GM18498 (cell line): Measurements from ENCODE around the gene C6orf132.
"Not testable (repeated sequence)": the region's sequence is repeated elsewhere in the genome, so short reads cannot be mapped to it uniquely, and the experiment has no call there.

Source experiments
- ATAC-seq: cut with Tn5 transposase; IDR thresholded peaks from one replicate; pipeline ENCODE4 v1.9.1; 2021; ENCODE audit warnings: mild to moderate bottlenecking, moderate library complexity; ENCODE audit not compliant: unreplicated experiment

Gene C6orf132, protein sequence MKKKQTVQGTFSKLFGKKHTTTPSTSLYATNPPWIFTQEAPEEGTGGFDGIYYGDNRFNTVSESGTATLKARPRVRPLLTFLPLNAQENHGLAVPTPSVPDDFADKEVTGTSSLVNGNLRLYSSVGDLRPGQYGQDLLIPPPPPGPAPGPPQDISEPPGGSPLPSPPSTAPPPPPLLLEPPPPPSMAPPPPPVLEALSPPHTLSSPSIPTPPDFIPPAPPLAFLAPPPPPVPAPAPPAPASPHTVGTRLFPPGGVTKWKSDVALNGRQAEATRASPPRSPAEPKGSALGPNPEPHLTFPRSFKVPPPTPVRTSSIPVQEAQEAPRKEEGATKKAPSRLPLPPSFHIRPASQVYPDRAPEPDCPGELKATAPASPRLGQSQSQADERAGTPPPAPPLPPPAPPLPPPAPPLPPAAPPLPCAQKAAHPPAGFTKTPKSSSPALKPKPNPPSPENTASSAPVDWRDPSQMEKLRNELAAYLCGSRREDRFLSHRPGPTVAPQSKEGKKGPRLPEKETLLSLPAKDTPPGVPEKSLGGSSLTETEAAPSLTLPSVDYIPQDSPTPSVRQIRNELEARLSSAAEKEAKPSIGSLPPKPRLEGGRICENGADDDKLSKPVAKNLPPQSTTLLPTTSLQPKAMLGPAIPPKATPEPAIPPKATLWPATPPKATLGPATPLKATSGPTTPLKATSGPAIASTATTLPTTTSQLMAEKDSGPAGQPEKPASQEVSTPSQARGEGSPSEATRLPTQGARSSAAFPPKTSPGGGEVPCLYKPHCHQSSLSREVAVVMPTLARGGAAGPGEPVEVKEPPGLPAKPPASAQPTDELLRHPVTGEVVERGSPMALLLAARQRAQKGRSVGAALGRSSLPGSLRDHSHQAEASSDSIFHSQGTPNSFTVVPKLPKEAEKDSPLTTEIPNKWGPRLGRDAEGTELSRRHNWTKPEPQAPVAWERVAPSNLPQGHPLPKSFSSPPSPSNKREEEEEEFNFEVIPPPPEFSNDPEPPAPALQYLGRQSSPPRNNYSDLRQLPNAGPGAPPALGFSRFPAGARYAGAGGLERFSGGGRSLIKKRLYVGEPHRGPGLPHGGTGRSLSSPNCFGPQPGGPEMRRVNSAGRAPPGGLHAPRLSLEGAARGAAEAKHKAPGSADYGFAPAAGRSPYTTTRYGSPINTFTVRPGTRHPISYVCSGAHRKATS

DNA sequence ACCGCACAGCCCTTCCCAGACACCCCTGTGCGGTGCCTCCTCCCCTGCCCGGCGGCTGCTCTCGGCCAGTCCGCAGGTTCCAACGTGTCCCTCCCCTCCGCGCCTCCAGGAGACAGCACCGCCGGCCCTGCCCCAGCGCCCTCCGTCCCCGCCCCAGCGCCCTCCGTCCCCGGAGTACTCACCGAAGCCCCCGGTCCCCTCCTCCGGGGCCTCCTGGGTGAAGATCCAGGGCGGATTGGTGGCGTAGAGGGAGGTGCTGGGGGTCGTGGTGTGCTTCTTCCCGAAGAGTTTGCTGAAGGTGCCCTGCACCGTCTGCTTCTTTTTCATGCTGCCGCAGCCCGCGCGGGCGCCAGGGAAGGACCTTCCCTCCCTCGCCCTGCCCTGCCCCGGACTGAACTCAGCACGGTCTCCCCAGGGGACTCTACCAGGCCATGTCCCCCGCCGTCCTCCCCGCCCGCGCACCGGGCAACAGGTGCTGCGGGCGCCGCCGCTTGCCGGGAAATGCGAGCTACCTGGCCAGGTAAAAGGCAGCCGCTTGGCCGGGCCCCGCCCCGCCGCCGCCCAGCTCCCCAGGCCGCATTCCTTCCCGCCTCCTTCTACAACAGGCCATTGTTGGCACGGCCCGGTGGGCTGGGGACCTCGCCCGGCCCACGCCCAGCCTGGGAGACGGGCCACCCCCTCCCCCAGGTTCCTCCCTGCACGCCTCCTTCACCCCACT lies at the start of gene C6orf132:
Gene C6orf132, minus strand, starts transcription at position 503 of the 718 bp plus-strand sequence. Its CDS starts 176 bp downstream, at position 327.
- no peak for ATAC-seq

DNA sequence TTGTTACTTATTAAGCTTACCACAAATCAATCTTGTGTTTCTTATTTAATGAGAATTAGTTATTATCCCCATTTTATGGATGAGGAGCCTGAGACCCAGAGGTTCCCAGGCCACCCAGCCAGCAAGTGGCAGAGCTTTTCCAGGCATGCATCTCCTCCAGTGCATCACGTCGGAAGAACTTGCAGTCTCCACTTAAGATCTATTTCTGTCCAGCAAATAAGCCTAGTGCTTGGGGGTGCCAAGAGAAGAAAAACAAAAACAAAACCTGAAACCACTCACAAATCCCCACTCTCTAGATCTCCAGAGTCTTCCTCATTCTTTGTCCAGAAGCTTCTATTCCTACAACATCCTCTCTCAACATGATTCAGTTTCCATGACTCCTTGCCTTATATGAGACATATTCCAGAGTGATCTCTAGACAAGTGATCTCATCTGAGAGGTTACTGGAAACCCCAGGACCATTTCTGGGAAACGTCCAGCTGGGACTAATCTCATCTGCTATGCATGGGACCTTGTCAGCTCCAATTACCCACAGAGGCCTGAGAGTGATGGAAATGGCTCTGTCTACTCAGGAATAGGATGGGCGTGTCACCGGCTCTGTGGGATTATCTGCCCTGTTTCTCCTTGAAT lies 48.2 kb upstream of the C6orf132 start:
- no peak for ATAC-seq

DNA sequence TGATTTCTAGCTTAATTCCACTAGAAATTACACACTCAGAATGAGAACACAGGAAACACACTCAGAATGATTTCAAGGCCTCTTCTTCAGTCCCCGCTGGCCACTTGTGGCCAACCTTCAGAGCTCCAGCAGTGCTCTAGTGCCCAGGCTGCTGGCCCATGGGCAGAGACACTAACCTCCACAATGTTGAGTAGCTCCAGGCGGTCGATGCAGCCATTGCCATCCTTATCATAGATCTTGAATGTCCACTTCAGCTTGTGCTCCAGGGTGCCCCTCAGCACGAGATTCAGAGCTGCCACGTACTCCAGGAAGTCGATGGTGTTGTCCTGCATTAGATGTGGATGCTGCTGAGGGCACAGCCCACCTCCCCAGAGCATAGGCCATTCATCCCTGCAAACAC lies 46.0 kb upstream of the C6orf132 start:
- ATAC-seq: no peak

DNA sequence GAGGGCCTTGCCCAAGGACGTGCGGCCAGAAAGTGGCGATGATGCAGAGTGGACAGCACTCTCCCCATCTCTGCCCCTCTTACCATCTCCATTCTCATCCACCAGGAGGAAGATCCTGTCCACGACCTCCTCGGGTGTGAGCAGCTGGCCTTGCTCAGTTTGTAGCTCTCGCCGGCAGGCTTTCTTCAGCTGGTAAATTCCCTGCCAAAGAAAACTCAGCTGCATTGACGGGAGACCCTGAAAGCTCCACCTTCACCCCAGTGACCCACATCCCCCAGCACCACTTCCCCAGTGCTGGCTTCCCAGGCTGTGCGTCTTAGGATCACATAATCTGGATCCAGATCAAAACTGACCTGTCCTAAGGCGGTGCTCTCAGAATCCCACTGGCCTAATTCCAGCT lies 43.2 kb upstream of the C6orf132 start:
- no peak for ATAC-seq

DNA sequence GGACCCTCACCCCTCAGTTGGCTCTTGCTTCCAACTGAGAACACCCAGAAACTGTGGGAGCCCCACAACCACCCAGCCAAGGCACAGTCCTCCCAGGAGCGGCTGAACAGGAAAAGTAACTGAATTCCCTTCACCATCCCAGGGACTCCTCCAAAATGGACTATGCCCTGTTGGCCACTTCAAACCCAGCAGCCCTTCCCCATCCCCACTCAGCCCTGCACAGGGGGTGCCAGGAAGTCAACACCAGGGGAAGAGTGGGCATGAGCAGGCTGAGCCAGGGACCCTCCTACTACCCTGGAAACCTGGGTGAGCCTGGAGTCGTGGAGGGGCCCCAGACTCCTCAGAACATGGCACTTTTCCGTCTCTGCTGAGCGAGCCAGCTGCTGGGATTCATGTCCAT lies 42.1 kb upstream of the C6orf132 start:
- no peak for ATAC-seq

DNA sequence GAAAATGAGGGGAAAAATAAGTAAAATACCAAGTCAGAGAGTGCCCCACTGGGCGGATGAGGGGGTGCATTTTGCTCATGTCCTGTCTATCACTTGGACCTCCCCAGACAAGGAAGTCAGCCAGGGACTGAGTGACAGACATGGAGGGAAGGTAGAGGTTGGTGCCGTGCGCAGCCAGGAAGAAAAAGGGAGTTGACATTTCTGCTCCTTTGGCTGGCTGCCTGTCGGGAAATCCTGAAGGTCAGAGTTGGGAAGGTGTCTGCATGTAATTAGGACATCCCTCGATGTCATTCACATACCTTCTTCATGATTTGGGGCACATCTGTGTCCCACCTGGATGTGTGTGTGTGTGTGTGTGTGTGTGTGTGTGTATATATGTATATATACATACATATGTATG lies 39.7 kb upstream of the C6orf132 start:
- ATAC-seq: no peak

DNA sequence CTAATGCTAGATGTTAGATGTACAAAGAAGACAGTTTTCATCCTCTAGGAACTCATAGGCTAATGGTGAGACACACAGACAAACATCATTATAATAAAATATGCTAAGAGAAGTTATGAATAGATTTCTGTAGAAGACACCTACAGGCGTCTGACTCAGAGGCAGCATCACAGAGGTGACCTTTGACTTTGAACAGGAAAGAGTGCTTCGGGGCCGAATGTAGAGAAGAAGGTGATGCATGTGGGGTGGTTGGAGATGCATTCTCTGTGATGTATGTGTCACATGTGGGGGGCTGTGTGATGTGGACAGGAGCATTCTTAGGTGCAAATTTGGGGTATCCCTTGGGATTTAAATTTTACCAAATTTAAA lies 37.5 kb upstream of the C6orf132 start:
- ATAC-seq: no peak

DNA sequence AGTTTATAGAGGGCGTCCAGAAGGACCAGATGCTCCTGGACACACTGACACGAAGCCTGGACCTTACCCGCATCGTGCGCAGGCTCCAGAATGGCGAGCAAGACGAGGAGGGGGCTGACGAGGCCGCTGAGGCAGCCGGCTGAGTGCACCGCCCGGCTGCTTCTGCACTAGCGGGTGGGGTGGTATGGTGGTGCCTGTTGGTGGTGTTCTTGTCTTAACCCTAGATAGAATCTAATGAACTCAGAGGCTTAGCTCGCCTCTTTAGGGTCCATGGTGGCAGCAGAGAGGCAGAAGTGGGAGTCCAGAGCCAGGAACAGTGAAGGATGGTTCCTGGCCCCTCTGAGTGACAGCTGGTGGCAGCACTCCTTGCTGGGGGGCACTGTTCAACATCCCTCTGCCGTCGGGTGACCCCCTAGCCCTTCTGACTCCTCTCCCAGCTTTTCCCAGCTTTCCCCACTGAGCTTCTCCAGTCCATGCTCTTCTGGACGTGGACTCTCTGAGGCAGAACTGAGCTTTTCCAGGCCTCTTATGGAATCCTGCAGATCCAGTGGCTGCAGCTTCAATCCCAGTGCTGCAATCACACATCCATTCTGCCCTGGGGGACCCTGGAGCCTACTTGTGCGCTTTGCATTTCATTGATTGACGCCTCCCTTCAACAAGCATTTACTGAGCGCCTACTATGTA lies 37.0 kb upstream of the C6orf132 start:
- no peak for ATAC-seq

DNA sequence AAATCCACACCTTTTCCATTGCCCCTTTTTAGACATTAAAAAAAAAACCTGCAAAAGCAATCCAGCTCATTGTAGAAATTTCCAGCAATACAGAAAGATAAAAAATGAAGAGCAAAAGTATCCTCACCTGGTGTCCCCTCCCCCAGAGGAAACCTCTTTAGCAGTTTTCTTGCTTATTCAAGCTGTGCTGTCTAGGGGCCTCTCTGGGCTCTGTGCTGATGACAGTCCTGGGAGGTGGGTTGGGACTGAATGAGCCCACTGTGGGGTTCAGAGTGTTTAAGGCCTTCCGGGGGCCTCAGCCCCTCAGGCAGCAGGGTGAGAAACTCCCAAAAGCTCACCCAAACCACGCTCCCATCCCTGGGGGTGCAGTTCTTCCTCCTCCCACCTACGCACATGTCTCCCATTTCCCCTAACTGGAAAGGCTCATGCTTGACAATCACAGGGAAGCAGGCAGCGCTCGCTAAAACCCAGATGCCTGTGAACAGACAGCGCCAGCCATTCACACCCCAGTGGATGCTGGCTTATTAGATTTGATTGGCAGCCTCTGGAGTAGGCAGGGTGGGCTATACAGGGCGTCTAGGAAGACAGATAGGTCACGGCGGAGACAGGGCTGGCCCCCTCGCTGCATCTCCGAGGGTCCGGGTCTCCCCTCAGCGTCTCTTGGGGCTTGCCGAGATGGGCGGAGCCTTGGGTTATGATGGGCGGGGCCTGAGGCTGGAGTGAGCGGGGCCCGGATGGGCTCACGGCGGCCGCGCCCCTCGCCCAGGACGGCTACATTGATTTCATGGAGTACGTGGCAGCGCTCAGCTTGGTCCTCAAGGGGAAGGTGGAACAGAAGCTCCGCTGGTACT lies 35.3 kb upstream of the C6orf132 start:
- ATAC-seq: no peak

DNA sequence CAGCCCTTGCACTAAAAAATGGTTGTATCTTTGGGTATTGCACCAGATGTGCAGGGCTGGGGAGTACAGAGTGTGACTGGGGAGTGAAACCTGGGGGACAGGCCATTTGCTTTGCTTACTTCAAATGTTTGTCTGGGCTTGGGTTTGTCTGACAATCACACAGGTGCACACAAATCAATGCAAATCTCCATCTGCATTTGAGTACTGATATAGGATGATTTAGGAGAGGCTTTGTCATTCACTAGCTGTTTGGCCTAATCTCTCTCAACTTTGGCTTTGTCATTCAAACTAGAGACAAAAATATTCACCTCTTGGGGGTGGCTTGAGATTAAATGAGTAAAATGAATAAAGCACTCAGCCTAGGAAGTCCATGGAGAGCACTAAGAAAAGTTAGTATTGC lies 34.6 kb upstream of the C6orf132 start:
- ATAC-seq: no peak

DNA sequence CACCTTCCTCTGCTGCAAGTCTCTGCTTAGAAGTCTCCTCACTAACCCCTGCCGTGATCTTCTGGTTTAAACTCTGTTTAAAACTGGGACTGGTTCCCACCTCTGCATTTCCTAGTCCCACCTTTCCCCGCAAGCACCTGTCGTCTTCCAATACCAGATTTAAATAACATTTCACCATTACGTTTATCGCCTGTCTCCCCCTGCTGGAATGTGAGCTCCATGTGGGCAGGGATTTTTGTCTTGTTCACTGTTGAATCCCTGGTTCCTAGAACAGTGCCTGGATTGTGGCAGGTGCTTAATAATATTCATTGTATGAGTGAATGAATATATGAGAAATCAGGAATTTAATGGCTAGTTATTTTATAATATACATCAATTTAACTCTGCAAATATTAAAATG lies 33.4 kb upstream of the C6orf132 start:
- ATAC-seq: no peak

DNA sequence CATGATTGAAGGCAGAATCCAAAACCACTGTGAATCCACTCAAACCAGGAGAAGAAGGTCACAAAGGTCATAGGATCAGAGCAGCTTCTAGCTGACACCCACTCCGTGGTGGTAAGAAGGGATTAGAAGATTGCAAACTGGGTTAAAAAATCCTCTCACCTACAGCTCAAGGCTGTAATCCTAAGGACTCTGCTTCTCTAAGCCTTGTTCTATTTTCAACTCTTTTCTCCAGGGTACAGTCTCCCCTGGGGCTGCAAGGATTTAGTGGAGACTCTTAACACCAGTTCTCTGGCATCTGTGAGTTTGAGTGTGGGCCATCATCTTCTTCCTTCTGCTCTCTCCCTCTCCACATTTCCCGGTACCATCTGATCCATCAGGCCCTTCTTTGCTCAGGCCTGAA lies 30.7 kb upstream of the C6orf132 start, which contains the start of gene GUCA1A:
Gene GUCA1A, plus strand, starts transcription at position 264 of the 400 bp plus-strand sequence. CDS start 250 bp downstream, outside the sequence.
- ATAC-seq: no peak

DNA sequence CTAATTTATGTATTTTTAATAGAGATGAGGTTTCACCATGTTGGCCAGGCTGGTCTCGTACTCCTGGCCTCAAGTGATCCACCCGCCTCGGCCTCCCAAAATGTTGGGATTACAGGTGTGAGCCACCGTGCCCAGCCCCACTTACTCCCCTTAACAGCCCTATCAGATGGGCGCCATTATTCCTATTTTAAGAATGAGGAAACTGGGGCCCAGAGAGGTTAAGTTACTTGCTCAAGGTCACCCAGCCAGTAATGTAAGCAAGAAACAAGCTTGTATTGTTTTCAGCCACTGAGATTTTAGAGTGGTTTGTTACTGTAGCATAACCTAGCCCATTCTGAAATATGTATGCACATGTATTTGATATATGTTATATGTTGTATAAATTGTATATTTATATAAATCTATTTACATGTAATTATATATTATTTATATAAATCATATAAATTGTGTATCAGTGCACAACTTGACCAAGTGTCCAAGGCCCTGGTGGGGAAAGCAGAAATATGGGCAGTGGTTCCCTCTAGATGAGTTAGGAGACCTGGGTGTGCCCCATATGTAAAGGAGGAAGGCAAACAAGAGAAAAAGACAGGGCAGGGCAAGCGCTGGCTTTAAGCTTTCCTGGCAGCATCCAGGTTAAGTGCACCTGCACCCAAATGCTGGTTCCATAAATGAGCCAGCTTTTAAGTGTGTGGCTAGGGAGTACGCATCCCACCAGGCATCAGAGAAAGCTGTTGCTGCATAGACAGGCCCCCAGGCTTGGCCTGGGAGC lies 29.6 kb upstream of the C6orf132 start:
- ATAC-seq: no peak

DNA sequence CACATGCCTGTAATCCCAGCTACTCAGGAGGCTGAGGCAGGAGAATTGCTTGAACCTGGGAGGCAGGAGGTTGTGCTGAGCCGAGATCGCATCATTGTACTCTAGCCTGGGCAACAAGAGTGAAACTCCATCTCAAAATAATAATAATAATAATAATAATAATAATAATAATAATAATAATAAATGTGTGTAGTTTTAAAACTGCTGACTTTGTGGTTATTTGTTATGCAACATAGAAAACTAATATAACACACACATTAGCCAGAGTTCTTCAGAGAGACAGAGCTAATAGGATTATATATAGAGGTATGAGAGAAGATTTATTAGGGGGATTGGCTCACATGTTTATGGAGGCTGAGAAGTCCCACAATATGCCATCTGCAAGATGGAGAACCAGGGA lies 27.4 kb upstream of the C6orf132 start:
- not testable (repeated sequence) for ATAC-seq

DNA sequence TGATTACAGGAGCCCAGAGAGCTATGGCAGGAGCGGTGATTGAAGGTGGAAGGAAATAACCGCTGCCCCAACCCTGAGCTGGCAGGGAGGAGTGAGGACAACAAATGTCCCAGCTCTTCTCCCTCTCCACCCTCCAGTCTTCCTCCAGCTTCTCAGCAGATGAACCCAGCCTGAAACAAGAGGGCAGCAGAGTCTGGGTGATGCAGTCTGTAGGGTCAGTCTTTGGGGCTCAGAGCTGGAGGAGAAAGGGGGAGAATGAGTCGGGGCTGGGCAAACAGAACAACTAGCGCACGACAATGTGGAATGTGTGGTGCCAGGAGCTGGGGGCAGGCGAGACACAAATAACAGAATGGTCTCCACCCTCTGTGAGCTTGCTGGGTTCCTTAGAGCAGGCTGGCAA lies 26.2 kb upstream of the C6orf132 start:
- no peak for ATAC-seq

DNA sequence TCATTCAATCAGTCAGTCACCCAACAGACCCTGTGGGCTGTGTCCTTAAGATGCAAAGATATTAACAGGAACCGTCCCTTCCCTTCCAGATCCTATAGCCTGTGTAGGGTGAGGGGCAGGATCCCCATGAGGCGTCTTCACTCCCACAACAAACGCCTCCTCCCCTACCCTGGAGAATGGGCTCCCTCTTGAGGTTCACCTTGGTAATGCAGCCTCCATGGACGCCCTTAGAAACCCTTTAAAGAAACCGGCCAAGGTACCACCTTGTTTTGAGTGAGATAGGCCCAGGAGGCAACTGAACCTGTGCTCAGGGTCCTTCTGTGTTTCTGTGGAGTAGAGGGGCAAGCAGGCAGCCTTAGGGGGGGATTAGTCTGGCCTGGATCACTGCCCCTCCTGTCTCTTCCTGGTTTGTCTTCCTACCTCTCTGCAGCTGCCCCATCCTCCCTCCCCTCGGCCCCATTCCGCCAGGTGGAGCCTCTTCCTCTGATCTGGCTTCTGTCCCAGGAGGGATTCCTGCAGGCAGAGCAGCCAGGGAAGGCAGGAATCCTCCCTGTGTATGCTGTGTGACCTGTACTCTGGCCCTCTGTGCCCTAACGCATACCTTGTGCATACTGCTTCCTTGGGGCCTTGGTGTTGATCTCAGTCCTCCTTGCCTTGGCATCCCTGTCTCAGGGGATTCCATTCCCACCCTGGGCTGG lies 24.2 kb upstream of the C6orf132 start:
- no peak for ATAC-seq

DNA sequence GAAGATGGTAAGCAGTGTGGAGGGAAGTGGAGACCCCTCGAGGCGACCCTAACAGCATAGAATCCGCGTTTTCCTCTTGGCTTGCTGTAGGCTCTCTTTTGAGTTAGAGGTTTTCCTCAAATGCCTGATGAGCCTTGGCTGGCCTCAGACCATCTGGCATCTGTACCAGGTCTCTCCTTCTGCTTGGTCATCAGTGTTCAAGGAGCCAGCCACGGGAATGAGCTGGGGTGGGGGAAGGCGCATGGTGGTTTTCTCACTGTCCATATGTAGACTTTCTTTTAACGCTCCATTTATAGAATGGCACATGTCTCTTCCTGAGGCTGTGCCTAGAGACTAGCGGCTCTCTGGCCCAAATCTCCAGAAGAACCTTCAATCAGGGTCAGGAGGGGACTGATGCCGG lies 22.6 kb upstream of the C6orf132 start:
- no peak for ATAC-seq
